Prostate gland (tissue), 2 donors: ENCODE data around the gene TNFRSF1B. TPM values are rescaled to one million over a fixed set of nuclear protein-coding genes. Genes with fewer than 3 reads are reported as not detected.

ENCODE experiments used
- DNase-seq: peaks from one replicate; pipeline ENCODE4 v3.0.0-alpha.2; 2019; ENCODE audit warnings: low spot score
- H3K27ac ChIP-seq, 2 donors: fragments of 200-600 bp; sonication (generic); 2 replicates each; pipeline ENCODE4 v1.5.1; 2017 to 2019
- H3K27me3 ChIP-seq: fragments of 200-600 bp; sonication (generic); replicated peaks from 2 replicates; pipeline ENCODE4 v1.5.1; 2019; ENCODE audit not compliant: insufficient read depth
- H3K36me3 ChIP-seq, 2 donors: fragments of 200-600 bp; sonication (generic); 1 replicate in 1 of 2; 2 replicates in 1 of 2; pipeline versions ENCODE4 v1.5.1 to v1.8.1; 2017 to 2019
- H3K4me1 ChIP-seq: fragments of 200-600 bp; sonication (generic); replicated peaks from 2 replicates; pipeline ENCODE4 v1.5.1; 2019
- H3K4me3 ChIP-seq, 2 donors: fragments of 200-600 bp; sonication (generic); 2 replicates each; pipeline ENCODE4 v1.5.1; 2017 to 2019
- H3K9me3 ChIP-seq: fragments of 200-600 bp; sonication (generic); 2 replicates; pipeline ENCODE4 v1.5.1; 2017
- POLR2A ChIP-seq: fragments of 450-650 bp; IDR thresholded peaks from one replicate; pipeline ENCODE4 v1.6.1; 2016; ENCODE audit warnings: antibody characterized with exemption, mild to moderate bottlenecking
- POLR2AphosphoS5 ChIP-seq: sonication (generic); formaldehyde crosslinking; IDR thresholded peaks from one replicate; pipeline ENCODE4 v1.6.1; 2017; ENCODE audit warnings: antibody characterized with exemption
- WGBS: methylation state at CpG from one replicate; pipeline ENCODE4 v1.1.5; 2018; 5-methylcytosine and 5-hydroxymethylcytosine counted together
- intact Hi-C: fragments of 100-400 bp; cut with DNase I; formaldehyde crosslinking; loops from one replicate; pipeline ENCODE4 v1.14.2; 2022
- total RNA-seq, 2 donors: library from RNA; depleted of rRNA; stranded (reverse); fragments of >200 nt; gene quantifications; one replicate each; pipeline ENCODE4 v1.1.0, GENCODE V29; 2016
- TF ChIP-seq, protein P1 (sequence below), 4 experiments: fragments of 200-600 bp in 2 of 4; fragments of 450-650 bp in 2 of 4; sonication (generic) in 2 of 4; IDR thresholded peaks; 1 replicate in 3 of 4; 2 replicates in 1 of 4; pipeline ENCODE4 v1.5.1; 2016 to 2019; ENCODE audit warnings: antibody characterized with exemption in 4 of 4, mild to moderate bottlenecking in 2 of 4, moderate library complexity in 2 of 4

TNFRSF1B gene
- total RNA-seq, 2 donors from 2014 or later, result 10.9 to 18.4 TPM

DNA sequence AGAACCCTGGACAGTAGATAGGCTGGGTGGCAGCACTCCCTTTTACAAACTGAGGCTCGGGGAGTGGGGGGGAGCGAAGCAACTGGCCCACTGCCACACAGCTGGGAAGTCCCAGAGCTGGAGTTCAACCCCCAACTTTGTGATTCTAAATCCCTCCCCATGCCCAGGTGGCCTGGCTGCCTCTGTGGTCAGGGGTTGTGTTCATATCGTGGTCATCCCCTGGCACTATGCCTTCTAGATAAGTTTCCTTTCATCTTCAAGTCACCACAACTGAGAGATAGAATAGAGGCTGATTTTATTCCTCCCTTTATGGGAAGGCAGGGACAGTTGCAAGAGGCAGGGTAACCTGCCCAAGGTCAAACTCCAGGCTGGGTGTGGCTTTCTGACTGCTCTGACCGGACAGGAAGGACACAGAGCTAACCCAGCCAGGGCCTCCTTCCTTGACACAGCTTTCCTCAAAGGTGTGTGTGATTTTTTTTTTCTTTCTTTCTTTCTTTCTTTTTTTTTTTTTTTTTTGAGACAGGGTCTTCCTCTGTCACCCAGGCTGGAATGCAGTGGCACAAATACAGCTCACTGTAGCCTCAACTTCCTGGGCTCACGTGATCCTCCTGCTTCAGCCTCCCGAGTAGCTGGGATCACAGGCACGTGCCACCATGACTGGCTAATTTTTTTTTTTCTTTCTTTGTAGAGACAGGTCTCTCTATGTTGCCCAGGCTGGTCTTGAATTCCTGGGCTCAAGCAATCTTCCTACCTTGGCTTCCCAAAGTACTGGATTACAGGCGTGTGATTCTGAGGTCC is 18.4 kb upstream of the TNFRSF1B start:
- H3K36me3 ChIP-seq, result no peaks in the 10 kb centered on the region
- no peak overlapping the region for H3K4me3 ChIP-seq
- 84% methylated on average over 8 of the region's 8 CpGs for WGBS
- no peaks in the 10 kb centered on the region for H3K27me3 ChIP-seq
- no peak for DNase-seq
- H3K4me1 ChIP-seq, result no peaks in the 10 kb centered on the region
- no peaks in the 10 kb centered on the region for H3K9me3 ChIP-seq
- intact Hi-C loops, result no loop called here
- no peak overlapping the region for H3K27ac ChIP-seq
- TF ChIP-seq, protein P1, sequence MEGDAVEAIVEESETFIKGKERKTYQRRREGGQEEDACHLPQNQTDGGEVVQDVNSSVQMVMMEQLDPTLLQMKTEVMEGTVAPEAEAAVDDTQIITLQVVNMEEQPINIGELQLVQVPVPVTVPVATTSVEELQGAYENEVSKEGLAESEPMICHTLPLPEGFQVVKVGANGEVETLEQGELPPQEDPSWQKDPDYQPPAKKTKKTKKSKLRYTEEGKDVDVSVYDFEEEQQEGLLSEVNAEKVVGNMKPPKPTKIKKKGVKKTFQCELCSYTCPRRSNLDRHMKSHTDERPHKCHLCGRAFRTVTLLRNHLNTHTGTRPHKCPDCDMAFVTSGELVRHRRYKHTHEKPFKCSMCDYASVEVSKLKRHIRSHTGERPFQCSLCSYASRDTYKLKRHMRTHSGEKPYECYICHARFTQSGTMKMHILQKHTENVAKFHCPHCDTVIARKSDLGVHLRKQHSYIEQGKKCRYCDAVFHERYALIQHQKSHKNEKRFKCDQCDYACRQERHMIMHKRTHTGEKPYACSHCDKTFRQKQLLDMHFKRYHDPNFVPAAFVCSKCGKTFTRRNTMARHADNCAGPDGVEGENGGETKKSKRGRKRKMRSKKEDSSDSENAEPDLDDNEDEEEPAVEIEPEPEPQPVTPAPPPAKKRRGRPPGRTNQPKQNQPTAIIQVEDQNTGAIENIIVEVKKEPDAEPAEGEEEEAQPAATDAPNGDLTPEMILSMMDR (IDR thresholded peaks at IDR 0.05), result no peak
- TF ChIP-seq POLR2A (no peak), POLR2AphosphoS5 (no peak)

DNA sequence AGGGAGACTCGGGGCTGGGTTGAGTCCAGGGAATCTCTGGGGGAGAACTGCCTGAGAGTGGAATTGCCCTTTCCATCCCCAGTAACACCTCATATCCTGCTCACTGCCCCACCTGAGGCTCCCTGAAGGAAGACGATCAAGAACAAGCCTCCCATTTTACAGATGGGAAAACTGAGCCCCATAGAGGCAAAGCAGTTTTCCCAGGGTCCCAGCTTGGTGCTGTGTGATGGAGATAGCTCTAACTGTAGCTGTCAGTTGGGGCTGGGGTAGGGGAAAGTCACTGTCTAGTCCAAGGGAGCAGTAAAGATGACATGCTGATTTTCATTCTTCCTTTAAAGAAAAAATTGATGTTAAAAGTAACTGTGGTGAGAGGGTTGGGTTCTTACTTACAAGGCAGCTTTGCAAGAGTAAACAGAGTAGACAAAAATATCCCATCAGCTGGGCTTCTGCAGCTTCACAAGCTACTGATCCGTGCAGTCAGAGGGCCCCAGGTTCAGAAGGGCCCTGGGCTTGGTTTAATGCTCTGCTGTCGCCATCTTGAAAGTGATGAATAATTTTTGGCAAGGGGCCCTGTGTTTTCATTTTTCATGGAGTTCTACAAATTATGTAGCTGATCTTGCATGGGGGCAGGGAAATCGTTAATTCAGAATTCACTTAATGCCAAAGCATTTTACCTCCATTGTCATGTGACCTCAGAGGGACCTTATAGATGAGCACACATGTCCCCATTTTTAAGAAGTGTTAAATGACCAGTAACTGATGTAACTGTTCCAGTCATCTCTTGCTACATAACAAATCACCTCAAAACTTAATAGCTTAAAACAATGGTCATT is 17.6 kb upstream of the TNFRSF1B start:
- Histone ChIP-seq H3K9me3 (no peaks in the 10 kb centered on the region), H3K36me3 (no peaks in the 10 kb centered on the region), H3K27ac (no peak overlapping the region), H3K4me3 (no peak overlapping the region), H3K27me3 (no peaks in the 10 kb centered on the region), H3K4me1 (no peaks in the 10 kb centered on the region)
- intact Hi-C loops, result no loop called here
- TF ChIP-seq, protein P1 (IDR thresholded peaks at IDR 0.05), result no peak
- TF ChIP-seq POLR2AphosphoS5 (no peak), POLR2A (no peak)
- DNase-seq, result no peak
- 88% methylated on average over 5 of the region's 5 CpGs for WGBS

DNA sequence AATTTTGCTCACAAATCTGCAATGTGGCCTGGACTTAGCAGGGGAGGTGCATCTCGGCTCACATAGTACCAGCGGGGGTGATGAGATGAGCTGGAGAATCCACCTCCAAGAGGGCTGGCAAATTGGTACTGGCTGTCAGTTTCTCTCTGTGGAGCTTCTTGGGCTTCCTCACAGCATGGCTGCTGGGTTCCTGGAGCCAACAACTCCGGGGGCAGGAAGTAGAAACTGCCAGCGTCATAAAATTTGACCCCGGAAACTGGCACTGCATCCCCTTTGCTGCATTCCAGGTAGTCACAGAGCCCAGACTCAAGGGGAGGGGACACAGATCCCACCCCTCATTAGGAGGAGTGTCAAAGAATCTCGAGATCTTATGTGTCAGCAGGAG is 17.0 kb upstream of the TNFRSF1B start:
- 91% methylated on average over 6 of the region's 6 CpGs for WGBS
- peak overlapping the region in 1 of 2 donors; percentile 15 for H3K27ac ChIP-seq
- H3K9me3 ChIP-seq, result no peaks in the 10 kb centered on the region
- no peaks in the 10 kb centered on the region for H3K36me3 ChIP-seq
- no peak overlapping the region for H3K4me3 ChIP-seq
- TF ChIP-seq, protein P1 (IDR thresholded peaks at IDR 0.05), result no peak
- TF ChIP-seq POLR2AphosphoS5, result no peak
- no peak for TF ChIP-seq POLR2A
- no peaks in the 10 kb centered on the region for H3K27me3 ChIP-seq
- no peaks in the 10 kb centered on the region for H3K4me1 ChIP-seq
- DNase-seq, result no peak
- intact Hi-C loops, result no loop called here

DNA sequence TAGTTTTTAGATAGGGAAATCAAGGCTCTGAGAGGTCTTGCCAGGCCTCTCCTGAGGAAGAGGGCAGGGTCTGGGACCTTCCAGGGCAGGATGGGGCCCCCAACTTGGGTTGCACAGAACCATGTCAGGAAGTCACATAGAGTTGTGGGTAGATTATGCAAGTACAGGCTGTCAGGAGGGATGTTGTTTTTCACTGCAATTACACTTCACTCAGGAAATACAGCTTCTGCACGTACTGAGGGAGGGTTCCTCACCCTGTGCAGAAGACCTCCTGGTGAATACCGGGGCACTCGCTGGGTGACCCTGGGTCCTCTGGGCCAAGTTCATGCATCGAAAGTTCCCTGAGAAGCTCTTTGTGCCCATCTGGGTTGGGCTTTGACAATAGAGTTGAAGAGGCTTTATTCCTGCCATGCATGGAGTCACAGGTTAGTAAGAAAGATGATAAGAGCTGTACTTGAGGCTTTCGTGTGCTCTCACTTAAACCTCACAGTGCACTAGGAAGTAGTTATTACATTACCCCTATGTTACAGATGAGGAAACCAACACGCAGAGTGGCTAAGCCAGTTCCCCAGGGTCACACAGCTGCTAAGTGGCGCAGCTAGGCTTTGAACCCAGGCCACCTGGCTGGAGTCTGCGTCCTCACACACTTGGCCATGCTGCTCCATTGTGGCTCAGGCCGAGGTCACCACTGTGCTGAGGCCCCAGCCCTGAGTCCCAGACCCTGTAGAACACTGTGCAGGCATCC is 16.2 kb upstream of the TNFRSF1B start:
- Histone ChIP-seq H3K9me3 (no peaks in the 10 kb centered on the region), H3K4me1 (no peaks in the 10 kb centered on the region), H3K27me3 (no peaks in the 10 kb centered on the region), H3K36me3 (no peaks in the 10 kb centered on the region), H3K4me3 (no peak overlapping the region), H3K27ac (peak overlapping the region in 1 of 2 donors; percentile 15)
- DNase-seq, result no peak
- intact Hi-C loops, result no loop called here
- 77% methylated on average over 9 of the region's 9 CpGs for WGBS
- no peak for TF ChIP-seq POLR2AphosphoS5
- TF ChIP-seq POLR2A, result no peak
- TF ChIP-seq, protein P1 (IDR thresholded peaks at IDR 0.05), result no peak
